GM21528 (cell line): ENCODE measurements around the gene POMT2.
A peak's percentile ranks its signal among the peaks of the same experiment; 100 is the strongest.
"Not testable (repeated sequence)": the region's sequence is repeated elsewhere in the genome, so short reads cannot be mapped to it uniquely, and the experiment has no call there.

Source experiments
- ATAC-seq: cut with Tn5 transposase; IDR thresholded peaks from one replicate; pipeline ENCODE4 v1.9.1; 2021; ENCODE audit warnings: mild to moderate bottlenecking, moderate library complexity; ENCODE audit not compliant: unreplicated experiment, low FRiP score

POMT2 gene, protein sequence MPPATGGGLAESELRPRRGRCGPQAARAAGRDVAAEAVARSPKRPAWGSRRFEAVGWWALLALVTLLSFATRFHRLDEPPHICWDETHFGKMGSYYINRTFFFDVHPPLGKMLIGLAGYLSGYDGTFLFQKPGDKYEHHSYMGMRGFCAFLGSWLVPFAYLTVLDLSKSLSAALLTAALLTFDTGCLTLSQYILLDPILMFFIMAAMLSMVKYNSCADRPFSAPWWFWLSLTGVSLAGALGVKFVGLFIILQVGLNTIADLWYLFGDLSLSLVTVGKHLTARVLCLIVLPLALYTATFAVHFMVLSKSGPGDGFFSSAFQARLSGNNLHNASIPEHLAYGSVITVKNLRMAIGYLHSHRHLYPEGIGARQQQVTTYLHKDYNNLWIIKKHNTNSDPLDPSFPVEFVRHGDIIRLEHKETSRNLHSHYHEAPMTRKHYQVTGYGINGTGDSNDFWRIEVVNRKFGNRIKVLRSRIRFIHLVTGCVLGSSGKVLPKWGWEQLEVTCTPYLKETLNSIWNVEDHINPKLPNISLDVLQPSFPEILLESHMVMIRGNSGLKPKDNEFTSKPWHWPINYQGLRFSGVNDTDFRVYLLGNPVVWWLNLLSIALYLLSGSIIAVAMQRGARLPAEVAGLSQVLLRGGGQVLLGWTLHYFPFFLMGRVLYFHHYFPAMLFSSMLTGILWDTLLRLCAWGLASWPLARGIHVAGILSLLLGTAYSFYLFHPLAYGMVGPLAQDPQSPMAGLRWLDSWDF

GRCh38 chr14:77320238-77320935, at the start of gene POMT2:
Gene POMT2, minus strand, starts transcription at chr14:77320883. Its CDS starts 202 bp downstream, at chr14:77320681.
- ATAC-seq = peak; percentile 68

DNA sequence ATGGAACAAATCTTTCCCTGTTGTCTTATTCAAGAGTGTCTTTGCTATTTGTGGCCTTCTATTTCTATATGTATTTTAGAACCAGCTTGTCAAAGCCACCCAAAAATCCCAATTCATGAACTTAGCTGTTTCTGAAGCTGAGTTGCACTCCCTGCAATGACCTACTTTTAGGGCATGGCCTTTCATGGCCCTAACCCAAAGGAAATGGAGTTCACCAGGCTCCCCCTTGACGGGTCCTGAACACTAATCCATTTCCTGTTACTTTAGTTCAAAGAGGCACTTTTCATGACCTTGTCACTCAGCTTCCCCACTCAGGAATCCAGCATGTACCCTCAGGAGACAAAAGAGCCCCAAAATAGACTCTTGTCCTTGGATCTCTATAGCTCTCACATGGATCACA, 48.6 kb upstream of the POMT2 start:
- no peak for ATAC-seq

GRCh38 chr14:77364146-77364545, 43.5 kb upstream of the POMT2 start:
- no peak for ATAC-seq

GRCh38 chr14:77359626-77360025, 38.9 kb upstream of the POMT2 start:
- no peak for ATAC-seq

GRCh38 chr14:77356899-77357298, 36.2 kb upstream of the POMT2 start:
- no peak for ATAC-seq

DNA sequence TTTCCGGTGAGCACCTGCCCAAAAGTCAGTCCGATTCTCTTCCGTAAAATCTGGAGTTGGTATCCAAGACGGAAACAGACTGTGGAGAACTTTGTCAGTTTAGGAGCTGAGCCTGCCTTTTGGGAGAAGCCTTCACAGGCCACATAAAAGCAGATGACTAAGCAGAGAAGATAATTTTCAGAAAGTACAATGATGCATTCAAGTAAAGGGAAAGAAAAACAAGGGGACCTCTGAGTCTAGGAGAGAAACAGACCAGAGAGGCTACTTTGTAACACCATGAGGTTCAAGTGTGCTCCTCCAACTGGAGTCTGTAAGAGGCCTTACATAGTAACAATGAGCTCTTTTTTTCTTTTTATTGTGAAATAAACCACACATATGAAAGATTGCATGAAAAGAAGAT, 35.1 kb upstream of the POMT2 start:
- ATAC-seq = no peak

DNA sequence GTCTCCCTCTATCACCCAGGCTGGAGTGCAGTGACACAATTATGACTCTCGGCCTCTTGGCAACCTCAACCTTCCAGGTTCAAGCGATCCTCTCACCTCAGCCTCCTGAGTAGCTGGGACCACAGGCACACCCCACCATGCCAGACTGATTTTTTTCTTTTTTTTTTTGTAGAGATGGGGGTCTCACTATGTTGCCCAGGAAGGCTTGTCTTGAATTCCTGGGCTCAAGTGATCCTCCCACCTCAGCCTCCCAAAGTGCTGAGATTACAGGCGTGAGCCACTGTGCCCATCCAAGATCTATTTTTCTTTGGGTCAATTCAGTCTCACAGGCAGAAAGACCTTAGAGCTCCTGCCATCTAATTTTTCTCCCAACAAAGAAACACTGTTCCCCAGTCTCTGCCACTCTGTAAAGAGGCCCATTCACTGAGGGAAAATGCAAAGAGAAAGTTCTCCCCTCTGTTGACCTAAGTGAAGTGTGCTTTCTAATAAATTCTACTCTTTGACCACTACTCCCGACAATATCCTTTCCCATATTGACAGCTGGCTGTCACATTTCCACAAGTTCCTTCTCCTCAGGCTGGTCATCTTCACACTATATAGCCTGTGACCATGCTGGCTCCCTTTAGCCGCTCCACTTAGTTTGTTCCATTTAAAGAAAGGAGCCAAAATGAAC, 32.9 kb upstream of the POMT2 start:
- no peak for ATAC-seq

GRCh38 chr14:77347751-77348150, 27.1 kb upstream of the POMT2 start:
- ATAC-seq = no peak

DNA sequence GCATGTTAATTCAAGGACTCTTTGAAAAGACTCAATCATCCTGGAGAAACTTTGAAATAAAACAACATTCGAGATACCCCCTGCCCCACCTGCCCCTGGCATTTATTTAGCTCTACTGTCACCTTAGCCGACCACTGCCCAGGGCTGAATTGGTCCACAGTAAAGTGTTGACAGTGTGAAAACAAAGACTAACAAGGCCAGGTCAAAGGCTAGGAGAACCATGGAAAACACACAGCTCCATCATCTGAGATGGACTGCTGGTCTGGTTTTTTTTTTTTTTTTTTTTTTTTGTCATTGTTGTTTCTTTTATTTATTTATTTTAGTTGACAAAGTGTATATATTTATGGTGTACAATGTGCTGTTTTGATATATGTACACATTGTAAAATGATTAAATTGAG, 25.8 kb upstream of the POMT2 start:
- no peak for ATAC-seq

- ATAC-seq = no peak
These were observed 23.8 kb upstream of the POMT2 start for GRCh38 chr14:77344377-77344996.

DNA sequence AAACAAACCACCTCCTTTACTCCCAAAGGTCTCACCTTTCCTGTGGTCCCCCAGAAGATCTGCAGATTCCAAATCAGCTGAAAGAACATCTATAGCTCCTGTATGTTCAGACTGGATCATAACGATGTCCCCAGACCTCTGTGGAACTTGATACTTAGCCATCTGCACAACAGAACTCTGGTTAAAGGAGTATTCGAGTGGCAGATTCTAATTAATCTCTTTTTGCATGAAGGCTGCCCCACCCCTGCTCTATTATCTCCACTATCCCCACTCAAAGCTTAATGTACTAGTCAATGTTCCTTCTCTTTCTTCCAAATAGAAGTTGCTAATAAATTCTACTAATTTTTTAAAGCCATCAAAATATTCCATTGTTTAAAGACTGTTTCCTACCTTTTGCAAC, 23.0 kb upstream of the POMT2 start:
- ATAC-seq = no peak

DNA sequence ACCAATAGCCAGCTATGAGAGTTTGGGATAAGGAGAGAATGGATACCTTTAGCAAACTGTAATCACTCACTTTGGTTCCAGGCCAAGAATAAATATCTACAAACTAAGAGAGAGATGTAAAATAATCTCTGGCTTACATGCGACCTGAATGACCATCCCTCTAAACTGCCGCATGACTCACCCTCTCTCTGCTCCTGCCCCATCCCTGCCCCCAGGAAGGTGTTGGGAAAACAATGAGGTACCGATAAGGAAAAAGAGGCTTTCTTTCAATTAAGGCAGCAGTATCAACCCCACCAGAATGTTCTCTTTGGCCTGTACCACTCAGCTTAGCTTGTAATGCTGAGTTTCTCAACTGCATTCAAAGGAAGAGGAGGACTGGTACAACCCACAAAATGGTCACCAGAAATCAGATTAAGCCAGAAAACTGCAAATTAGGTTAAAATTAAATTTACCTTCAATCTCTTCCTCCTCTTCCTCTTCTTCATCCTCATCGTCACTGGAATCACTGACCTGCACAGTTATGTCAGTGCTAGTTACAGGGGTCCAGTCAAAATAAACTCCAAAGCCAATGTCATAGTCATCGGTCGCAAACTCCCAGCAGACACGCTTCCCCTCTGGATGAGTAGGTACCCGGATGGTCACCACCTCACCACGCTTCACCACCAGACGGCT, 22.2 kb upstream of the POMT2 start:
- no peak for ATAC-seq

GRCh38 chr14:77340389-77340788, 19.7 kb upstream of the POMT2 start:
- no peak for ATAC-seq

DNA sequence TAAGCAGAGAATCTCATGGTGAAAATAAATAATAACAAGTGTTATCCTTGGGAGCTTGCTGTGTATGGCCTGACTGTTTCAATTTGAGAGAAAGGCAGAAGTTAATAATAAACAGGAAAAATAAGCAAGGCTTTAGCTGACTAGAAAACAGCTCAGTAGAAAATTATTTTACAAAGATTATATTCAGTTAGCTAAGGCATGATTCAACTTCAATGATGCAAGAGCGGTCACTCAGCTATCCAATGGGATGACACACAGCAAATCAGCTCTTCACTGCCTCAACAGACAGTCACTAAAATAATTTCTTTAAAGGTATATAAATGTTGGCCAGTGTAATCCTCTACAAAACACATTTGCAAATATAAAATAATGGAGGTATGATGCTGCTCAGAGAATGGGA, 18.7 kb upstream of the POMT2 start:
- no peak for ATAC-seq

DNA sequence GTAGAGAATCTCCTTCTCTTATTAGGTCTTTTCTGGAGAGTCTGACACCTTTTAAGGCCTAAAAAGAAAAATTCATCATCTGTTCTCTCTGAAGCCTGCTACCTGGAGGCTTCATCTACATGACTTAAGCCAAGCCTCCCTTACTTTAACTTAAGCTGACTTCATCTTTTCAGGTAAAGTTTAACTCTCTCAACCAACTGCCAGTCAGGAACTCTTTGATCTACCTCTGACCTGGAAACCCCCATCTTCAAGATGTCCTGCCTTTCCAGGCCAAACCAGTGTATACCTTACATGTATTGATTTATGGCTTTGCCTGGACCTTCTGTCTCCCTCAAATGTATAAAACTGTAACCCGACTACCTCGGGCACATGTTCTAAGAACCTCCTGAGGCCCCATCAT, 17.6 kb upstream of the POMT2 start:
- ATAC-seq = no peak

DNA sequence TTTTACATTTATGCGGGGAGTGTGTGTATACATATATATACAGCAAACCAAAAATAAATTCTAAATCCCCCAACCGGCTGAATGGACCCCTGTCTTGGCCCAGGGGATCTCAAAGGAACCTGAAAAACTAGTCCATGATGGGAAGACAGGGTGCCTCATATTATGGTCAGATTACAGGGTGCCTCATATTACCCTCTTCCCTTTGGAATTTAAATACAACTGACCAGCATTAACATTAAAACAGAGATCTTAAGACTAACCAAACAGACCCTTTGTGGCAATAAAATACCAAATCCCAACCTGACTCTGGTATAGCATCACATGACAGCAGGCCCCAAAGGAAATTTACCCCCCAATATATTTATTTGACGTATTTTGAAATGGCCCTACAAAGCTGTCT, 17.2 kb upstream of the POMT2 start:
- ATAC-seq = no peak

DNA sequence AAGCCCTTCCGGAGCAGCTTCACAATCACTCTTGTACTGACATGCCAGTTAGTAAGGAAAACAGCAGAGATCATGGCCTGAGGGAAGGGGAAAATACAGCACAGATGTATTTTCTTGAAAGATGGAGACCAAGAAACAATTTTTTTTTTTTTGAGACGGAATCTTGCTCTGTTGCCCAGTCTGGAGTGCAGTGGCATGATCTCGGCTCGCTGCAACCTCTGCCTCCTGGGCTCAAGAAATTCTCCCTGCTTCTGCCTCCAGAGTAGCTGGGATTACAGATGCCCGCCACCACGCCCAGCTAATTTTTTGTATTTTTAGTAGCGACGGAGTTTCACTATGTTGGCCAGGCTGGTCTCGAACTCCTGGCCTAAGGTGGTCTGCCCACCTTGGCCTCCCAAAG, 16.6 kb upstream of the POMT2 start:
- ATAC-seq = not testable (repeated sequence)

DNA sequence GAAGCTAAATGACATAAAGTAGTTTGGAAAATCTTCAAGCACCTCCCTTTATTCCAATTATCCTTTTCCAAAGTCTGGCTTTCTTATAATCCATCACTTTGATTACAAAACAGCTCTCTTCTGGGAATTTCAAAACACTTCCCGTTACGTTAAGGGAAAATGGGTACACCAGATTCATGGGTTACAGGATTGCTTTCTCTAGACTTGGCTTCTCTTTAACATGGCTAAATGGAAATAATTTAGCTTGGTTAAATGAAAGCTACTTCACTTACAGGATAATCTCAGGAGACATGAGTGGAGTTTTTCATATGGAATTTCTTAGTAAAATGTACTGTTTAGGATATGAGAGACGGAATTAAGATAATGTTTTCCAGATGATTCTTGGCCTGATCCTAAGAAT, 14.9 kb upstream of the POMT2 start:
- no peak for ATAC-seq

DNA sequence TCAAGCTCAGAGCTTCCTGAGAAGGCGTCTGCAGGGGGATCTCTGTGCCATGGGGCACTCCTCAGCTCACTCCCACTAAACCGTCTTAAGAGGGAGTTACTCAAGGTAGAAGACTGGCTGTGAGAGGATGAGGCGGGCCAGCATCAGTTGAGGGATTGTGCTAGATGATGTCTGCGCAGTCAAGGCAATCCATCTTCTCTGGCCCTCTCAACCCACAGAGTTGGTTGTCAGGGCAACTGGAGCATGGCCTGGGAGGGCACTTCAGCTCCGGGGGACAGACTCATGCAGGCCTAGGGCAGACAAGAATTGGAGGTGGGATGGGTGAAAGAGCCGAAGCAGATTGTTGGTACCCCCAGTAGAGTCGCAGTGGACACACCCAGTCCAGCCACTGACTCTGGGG, 9.2 kb upstream of the POMT2 start:
- no peak for ATAC-seq

DNA sequence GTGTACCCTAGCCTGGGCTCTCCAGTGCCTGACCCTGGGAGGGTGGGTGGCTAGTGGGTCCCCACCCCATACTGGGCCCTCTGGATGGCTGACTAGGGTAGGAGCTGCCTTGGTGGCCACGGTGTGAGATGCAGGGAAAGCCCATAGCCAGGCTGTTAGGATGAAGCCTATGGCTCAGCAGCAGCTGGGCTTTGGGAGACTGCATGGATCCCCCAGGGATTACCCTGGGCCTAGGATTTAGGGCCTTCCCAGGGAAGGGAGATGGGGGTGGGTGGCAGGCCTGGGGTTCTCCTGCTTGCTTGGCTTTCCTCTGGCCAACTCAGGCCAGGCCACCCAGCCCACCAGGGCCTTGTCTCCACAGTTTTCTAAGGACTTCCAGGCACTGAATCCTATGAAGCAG, 6.4 kb upstream of the POMT2 start:
- ATAC-seq = no peak
